Large intestine (tissue), 12 donors: ENCODE data around the gene ZNF202. TPM values are rescaled to one million over a fixed set of nuclear protein-coding genes. Genes with fewer than 3 reads are reported as not detected.

Experiments used
- DNase-seq, 2 donors: peaks; one replicate each; pipeline versions ENCODE4 v3.0.0 to v3.0.0-alpha.2; 2013
- H3K27ac ChIP-seq: one replicate; pipeline ENCODE4 v1.5.1; 2013; ENCODE audit warnings: low read length
- H3K27me3 ChIP-seq: 2 replicates; pipeline ENCODE4 v1.6.1; 2013; ENCODE audit warnings: low read length; ENCODE audit not compliant: control insufficient read depth, insufficient read depth
- H3K36me3 ChIP-seq: 2 replicates; pipeline ENCODE4 v1.6.1; 2013; ENCODE audit warnings: low read length; ENCODE audit not compliant: control insufficient read depth, insufficient read depth
- H3K4me1 ChIP-seq: one replicate; pipeline ENCODE4 v1.6.1; 2013; ENCODE audit warnings: low read length; ENCODE audit not compliant: control insufficient read depth, insufficient read depth
- H3K4me3 ChIP-seq: one replicate; pipeline ENCODE4 v1.5.1; 2013; ENCODE audit warnings: low read length
- H3K9me3 ChIP-seq: one replicate; pipeline ENCODE4 v1.6.1; 2013; ENCODE audit warnings: mild to moderate bottlenecking, low read depth, low read length, moderate library complexity; ENCODE audit not compliant: control insufficient read depth
- WGBS: methylation state at CpG from one replicate; pipeline ENCODE4 v1.1.5; 2013; ENCODE audit warnings: low lambda C conversion rate; ENCODE audit not compliant: insufficient coverage; 5-methylcytosine and 5-hydroxymethylcytosine counted together
- long read RNA-seq, 11 donors: transcript quantifications; one replicate each; lab custom pipeline, GENCODE V29; 2026
- polyA plus RNA-seq: library from polyadenylated mRNA; unstranded; fragments of 120-200 nt; gene quantifications from one replicate; pipeline ENCODE4 v1.2.1, GENCODE V29; 2013

ZNF202 gene
- 17.1 TPM for polyA plus RNA-seq
- long read RNA-seq, donor 1, result 0 reads
- long read RNA-seq, donor 2, result 0 reads
- long read RNA-seq, donor 3, result 0 reads
- long read RNA-seq, donor 4, result 0 reads
- long read RNA-seq, donor 5, result 0 reads
- long read RNA-seq, donor 6, result 0 reads
- long read RNA-seq, donor 7, result 0 reads
- long read RNA-seq, donor 8, result 0 reads
- long read RNA-seq, donor 9, result 0 reads
- long read RNA-seq, donor 10, result 0 reads
- long read RNA-seq, donor 11, result 0 reads

DNA sequence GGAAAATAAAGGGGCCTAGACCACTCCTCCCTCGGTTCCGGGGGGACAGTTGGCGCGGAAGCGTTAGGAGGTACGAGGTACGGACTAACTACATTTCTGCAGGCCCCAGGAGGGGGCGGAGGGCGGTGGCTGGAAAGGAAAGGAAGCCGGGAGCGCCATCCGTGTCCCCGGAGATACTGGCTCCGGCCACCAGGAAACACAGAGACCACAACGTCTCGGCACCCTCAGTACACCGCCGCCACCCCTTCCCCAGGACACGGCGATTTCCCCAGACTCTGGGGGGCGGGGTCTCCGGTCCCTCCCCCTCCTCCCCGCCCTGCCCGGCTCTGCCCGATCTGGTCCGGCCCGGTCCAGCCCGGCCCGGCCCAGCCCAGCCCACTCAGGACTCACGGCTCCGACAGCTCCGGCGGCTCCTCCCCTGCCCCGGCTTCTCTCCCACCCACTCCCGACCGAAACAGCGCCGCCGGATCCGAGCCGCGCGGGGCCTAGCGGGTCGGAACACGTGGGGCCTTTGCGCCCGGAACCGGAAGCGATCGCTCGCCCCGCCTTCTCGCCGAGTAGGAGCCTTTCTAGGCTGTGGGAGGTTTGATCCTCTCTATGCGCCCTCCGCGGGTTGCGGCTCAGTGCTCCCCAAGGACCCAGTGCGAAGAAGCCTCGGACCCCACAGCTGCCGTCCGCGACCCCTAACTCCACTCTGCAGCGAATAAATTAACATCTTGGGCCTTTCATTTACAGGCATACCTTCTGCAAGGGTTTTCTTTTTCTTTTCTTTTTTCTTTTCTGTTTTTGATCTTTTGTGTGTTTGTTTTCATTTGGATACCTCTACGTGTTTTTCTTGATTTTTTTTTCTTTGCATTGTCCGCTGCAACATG is at the start of gene ZNF202:
Gene ZNF202 (minus strand): TSS at position 502 of the 872 bp plus-strand sequence. CDS start 10,772 bp downstream, outside the sequence.
- Histone ChIP-seq H3K27me3 (peaks cover 3% of the 10 kb centered on the region), H3K27ac (peak within 1 kb of the TSS; percentile 51), H3K36me3 (peaks cover 7% of the 10 kb centered on the region), H3K9me3 (no peaks in the 10 kb centered on the region), H3K4me3 (peak within 1 kb of the TSS; percentile 86), H3K4me1 (peaks cover 6% of the 10 kb centered on the region)
- peak; percentile 81 to 91 for DNase-seq
- 0% methylated on average over 3 of the region's 67 CpGs for WGBS

DNA sequence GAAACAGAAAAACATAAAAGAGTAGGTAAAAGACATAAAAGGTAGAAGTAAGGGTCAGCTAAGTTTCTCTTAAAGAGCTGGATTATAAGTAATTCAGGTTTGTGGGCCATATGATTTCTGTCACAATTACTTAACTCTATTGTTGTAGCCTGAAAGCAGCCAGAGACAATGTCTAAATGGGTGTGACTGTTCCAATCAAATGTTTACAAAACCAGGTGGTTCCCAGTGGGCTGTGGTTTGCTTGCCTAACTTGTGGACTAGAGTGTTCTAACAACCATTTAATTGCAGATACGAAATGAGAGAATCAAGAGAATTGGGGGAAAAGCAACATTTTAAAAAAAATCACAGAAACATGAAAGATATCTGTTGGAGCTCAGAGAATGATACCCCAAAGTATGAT is 42.1 kb upstream of the ZNF202 start:
- DNase-seq, result no peak
- no CpG with 5 or more reads among the region's 1 CpG for WGBS
- no peaks in the 10 kb centered on the region for H3K27me3 ChIP-seq
- no peaks in the 10 kb centered on the region for H3K36me3 ChIP-seq
- H3K4me1 ChIP-seq, result no peaks in the 10 kb centered on the region
- H3K9me3 ChIP-seq, result no peaks in the 10 kb centered on the region
- H3K4me3 ChIP-seq, result no peak overlapping the region
- H3K27ac ChIP-seq, result no peak overlapping the region

DNA sequence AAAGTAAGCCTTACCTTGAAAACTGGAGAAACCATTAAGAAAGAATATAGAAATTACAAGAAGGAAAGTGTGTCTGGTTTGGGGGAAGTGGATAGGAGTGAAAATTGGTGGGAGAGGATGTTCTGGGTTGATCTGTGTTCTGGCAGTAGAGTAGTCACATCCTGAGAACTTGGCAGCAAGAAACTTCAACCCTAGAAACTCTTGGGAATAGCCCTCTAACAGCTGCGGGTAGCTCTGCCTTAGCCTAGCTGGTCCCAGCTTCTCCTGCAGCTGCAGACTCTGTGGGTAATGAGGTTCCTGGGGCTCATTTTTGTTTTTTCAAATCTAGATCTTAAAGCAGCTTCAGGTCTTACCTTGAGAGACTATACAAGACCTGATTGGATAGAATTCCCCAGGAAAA is 37.1 kb upstream of the ZNF202 start:
- Histone ChIP-seq H3K4me1 (no peaks in the 10 kb centered on the region), H3K36me3 (no peaks in the 10 kb centered on the region), H3K27ac (no peak overlapping the region), H3K4me3 (no peak overlapping the region), H3K9me3 (no peaks in the 10 kb centered on the region), H3K27me3 (no peaks in the 10 kb centered on the region)
- WGBS, result no CpG with 5 or more reads among the region's 1 CpG
- DNase-seq, result no peak

DNA sequence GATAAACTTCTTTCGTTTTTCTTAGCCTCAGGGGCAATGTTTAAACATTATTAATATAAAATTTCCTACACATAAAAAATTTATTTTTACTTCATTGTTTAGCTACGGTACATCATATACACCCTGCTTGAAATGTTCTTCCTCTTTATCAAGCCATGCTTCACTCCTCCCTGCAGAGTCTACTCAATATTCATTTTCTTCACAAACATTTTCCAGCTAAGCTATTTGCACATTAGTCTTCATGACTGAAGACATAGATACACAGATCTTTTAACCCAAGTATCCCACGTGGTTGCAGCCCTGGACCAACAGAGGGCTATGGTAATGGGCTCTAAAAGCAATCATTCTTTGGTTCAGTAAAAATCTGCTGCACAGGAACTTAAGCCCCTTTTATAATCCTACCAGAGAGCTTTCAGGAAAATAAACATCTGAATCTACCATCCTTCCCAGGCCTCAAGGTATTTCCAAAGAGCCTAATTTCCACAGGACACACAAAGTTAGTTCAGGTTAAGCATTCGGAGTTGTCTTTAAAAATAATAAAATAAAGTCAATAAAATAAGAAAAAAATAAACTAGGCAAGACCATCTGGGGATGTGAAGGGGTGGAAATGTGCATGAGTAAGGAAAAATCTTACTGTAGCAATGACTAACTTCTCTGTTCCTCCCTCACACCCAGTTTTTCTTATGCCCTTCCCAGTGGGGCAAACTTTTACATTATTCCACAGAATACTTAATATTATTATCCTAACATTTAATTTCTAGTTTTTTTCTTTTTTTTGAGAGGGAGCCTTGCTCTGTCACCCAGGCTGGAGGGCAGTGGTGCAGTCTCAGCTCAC is 34.5 kb upstream of the ZNF202 start:
- no peaks in the 10 kb centered on the region for H3K27me3 ChIP-seq
- no peak overlapping the region for H3K4me3 ChIP-seq
- H3K4me1 ChIP-seq, result no peaks in the 10 kb centered on the region
- no peaks in the 10 kb centered on the region for H3K36me3 ChIP-seq
- DNase-seq, result no peak
- 75% methylated on average over 3 of the region's 4 CpGs for WGBS
- H3K27ac ChIP-seq, result no peak overlapping the region
- no peaks in the 10 kb centered on the region for H3K9me3 ChIP-seq

DNA sequence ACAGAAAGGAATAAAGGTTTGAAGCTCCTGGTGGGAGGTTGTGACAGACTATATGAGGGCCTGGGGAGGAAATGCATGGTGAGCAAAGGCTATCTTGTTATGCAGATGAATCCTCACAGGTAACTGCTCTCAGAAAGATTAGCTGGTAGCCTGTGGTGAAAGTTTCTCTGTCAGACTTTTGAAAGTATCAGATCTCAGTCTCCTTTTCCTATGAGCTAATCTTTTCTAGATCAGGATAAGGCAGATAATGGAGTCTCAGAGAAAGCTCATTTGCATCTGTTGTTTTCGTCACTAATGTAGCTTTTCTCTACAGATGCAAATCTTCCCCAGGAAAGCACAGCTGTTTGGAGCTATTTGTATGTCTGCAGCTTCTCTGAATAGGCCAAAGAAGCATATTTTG is 33.8 kb upstream of the ZNF202 start:
- Histone ChIP-seq H3K9me3 (no peaks in the 10 kb centered on the region), H3K27me3 (no peaks in the 10 kb centered on the region), H3K36me3 (no peaks in the 10 kb centered on the region), H3K4me1 (no peaks in the 10 kb centered on the region), H3K27ac (no peak overlapping the region), H3K4me3 (no peak overlapping the region)
- DNase-seq, result no peak
- no CpG with 5 or more reads among the region's 1 CpG for WGBS

DNA sequence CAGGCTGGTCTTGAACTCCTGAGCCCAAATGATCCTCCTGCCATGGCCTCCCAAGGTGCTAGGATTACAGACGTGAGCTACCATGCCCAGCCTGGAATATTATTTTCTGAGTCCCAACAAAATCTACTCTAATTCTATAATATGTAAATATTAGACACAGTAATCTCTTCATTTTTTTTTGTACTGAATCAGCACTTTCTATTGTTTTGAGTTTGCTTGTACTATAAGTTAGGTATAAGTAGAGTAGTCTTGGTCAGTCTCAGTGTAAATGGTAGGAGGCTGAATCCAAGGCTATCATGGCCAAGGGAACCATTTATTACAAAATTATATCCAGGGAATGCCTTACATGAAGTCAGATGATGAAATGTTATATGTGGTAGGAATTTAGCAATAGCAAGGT is 32.5 kb upstream of the ZNF202 start:
- Histone ChIP-seq H3K4me1 (no peaks in the 10 kb centered on the region), H3K36me3 (no peaks in the 10 kb centered on the region), H3K27ac (no peak overlapping the region), H3K4me3 (no peak overlapping the region), H3K27me3 (no peaks in the 10 kb centered on the region), H3K9me3 (no peaks in the 10 kb centered on the region)
- DNase-seq, result no peak
- 100% methylated on average over 1 of the region's 1 CpG for WGBS

DNA sequence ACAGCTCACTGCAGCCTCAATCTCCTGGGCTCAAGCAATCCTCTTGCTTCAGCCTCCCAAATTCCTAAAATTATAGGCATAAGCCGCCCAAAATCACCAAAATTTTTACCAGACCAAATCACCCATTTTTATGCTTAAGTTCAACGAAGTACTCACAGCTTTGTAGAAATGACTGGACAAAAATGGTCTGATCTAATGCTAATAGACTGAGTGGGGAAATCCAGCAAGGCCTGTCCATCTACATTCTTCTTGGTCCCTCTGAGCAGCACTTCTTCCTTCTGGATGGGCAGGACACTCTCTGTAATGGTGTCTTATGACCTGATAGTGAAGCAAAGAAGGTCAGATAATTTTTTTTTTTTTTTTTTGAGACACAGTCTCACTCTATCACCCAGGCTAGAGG is 31.6 kb upstream of the ZNF202 start:
- Histone ChIP-seq H3K27me3 (no peaks in the 10 kb centered on the region), H3K9me3 (no peaks in the 10 kb centered on the region), H3K4me1 (no peaks in the 10 kb centered on the region), H3K36me3 (no peaks in the 10 kb centered on the region), H3K4me3 (no peak overlapping the region), H3K27ac (no peak overlapping the region)
- no CpG with 5 or more reads among the region's 2 CpGs for WGBS
- no peak for DNase-seq

DNA sequence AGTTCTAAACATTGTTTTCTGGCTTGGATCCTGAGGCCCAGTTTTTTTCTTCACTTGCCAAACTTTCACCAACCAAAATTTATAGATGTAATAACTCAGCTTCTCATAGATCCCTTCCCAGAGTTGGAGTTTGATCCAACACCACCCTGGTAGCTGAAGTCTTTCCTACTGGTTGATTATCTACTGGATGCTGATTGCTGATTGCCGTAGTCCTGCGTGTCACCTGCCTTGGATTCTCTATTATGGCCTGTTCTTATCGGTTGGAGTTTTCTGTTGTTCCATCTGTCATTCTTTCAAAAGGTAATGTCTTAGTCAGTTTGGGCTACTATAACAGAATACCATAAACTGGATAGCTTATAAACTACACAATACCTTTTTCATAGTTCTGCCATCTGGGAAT is 30.2 kb upstream of the ZNF202 start:
- Histone ChIP-seq H3K4me1 (no peaks in the 10 kb centered on the region), H3K4me3 (no peak overlapping the region), H3K27me3 (no peaks in the 10 kb centered on the region), H3K36me3 (no peaks in the 10 kb centered on the region), H3K9me3 (no peaks in the 10 kb centered on the region), H3K27ac (no peak overlapping the region)
- WGBS, result no CpG with 5 or more reads among the region's 3 CpGs
- DNase-seq, result no peak

DNA sequence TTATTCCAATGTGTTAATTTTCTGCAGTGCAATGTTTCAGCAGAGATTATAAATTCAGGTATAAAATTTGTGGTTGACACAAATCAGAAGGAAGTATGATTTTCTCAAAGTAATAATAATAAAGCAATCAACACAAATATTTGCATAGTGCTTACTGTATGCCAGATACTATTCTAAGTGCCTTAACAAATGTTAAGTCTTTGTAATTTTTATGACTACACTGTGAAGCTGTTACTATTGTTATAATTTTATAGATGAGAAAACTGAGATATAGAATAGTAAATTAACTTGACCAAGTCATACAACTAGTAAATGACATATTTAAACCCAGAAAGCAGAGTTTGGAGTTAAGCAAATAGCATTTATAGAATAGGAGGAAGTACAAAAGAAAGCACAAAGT is 29.3 kb upstream of the ZNF202 start:
- H3K36me3 ChIP-seq, result no peaks in the 10 kb centered on the region
- H3K4me3 ChIP-seq, result no peak overlapping the region
- H3K4me1 ChIP-seq, result no peaks in the 10 kb centered on the region
- DNase-seq, result no peak
- no peak overlapping the region for H3K27ac ChIP-seq
- no peaks in the 10 kb centered on the region for H3K27me3 ChIP-seq
- no peaks in the 10 kb centered on the region for H3K9me3 ChIP-seq

DNA sequence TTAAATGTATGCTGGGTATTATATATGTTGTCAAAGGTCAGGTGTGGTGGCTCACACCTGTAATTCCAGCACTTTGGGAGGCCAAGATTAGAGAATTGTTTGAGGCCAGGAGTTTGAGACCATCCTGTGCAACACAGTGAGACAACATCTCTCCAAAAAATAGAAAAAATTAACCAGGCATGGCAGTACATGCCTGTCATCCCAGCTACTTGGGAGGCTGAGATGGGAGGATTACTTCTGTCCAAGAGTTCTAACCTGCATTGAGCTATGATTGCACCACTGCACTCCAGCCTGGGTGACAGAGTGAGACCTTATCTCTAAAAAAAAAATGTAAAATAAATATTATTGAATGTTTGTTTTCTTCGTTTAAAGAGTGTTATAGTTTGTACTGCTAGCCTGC is 24.1 kb upstream of the ZNF202 start:
- whole genome bisulfite sequencing, result 50% methylated on average over 1 of the region's 1 CpG
- Histone ChIP-seq H3K27ac (no peak overlapping the region), H3K36me3 (no peaks in the 10 kb centered on the region), H3K27me3 (no peaks in the 10 kb centered on the region), H3K9me3 (no peaks in the 10 kb centered on the region), H3K4me3 (no peak overlapping the region), H3K4me1 (no peaks in the 10 kb centered on the region)
- DNase-seq, result no peak
